H1 (cell line): ENCODE measurements around the gene UVRAG. TPM values are rescaled to one million over a fixed set of nuclear protein-coding genes. Genes with fewer than 3 reads are reported as not detected.

ENCODE experiments used
- CTCF ChIA-PET: fragments of 300-600 bp; sonication (Branson Sonifier 250); formaldehyde crosslinking; loops from one replicate; lab custom pipeline; 2021; ENCODE audit not compliant: partially characterized antibody; lab: Charles Lee
- POLR2A ChIA-PET: fragments of 300-600 bp; sonication (Branson Sonifier 250); formaldehyde crosslinking; loops from one replicate; lab custom pipeline; 2021; ENCODE audit warnings: inconsistent platforms; ENCODE audit not compliant: partially characterized antibody; lab: Charles Lee
- DNase-seq, 2 experiments: peaks; one replicate each; pipeline versions ENCODE4 v3.0.0 to v3.0.0-alpha.2; 2010 to 2022; ENCODE audit warnings: low spot score in 2 of 2, low read depth in 1 of 2, mixed read lengths in 1 of 2
- FAIRE-seq: peaks from 2 replicates; lab custom pipeline; 2011; peaks lifted over from hg19 to GRCh38; lab: Jason Lieb, UNC
- H2AFZ ChIP-seq: 2 replicates; pipeline ENCODE4 v1.8.1; 2012; ENCODE audit warnings: low read length, inconsistent platforms
- H2AK5ac ChIP-seq: 2 replicates; pipeline ENCODE4 v1.6.1; 2013; ENCODE audit warnings: low read depth, low read length
- H2BK120ac ChIP-seq: replicated peaks from 2 replicates; pipeline ENCODE3; 2013; ENCODE audit warnings: low read depth, low read length, inconsistent platforms
- H2BK12ac ChIP-seq: 2 replicates; pipeline ENCODE4 v1.6.1; 2013; ENCODE audit warnings: low read depth, low read length
- H2BK15ac ChIP-seq: 2 replicates; pipeline ENCODE4 v1.6.1; 2013; ENCODE audit warnings: low read length
- H2BK20ac ChIP-seq: 2 replicates; pipeline ENCODE4 v1.6.1; 2013; ENCODE audit warnings: low read length
- H2BK5ac ChIP-seq: 2 replicates; pipeline ENCODE4 v1.6.1; 2013; ENCODE audit warnings: low read depth, low read length
- H3K14ac ChIP-seq: 2 replicates; pipeline ENCODE4 v1.6.1; 2013; ENCODE audit warnings: inconsistent platforms; ENCODE audit not compliant: insufficient read length
- H3K18ac ChIP-seq: 2 replicates; pipeline ENCODE4 v1.6.1; 2013; ENCODE audit warnings: low read length; ENCODE audit errors: extremely low read depth
- H3K23ac ChIP-seq: 2 replicates; pipeline ENCODE4 v1.6.1; 2013; ENCODE audit warnings: inconsistent platforms; ENCODE audit not compliant: insufficient read length
- H3K23me2 ChIP-seq: 2 replicates; pipeline ENCODE4 v1.6.1; 2013; ENCODE audit warnings: low read depth, low read length
- H3K27ac ChIP-seq: 2 replicates; pipeline ENCODE4 v1.6.1; 2011; ENCODE audit warnings: low read depth, low read length, inconsistent platforms
- H3K27me3 ChIP-seq, 4 experiments: replicated peaks in 1 of 4; 1 replicate in 1 of 4; 2 replicates in 3 of 4; pipeline versions ENCODE4 v1.6.1 to v1.8.1; 2011 to 2013; ENCODE audit warnings: low read length in 3 of 4, mild to moderate bottlenecking in 3 of 4, inconsistent platforms in 2 of 4, mixed read lengths in 2 of 4, moderate library complexity in 1 of 4; ENCODE audit not compliant: control insufficient read depth in 3 of 4, insufficient read depth in 3 of 4; ENCODE audit errors: extremely low read depth in 1 of 4
- H3K36me3 ChIP-seq, 4 experiments: 2 replicates each; pipeline versions ENCODE4 v1.6.1 to v1.8.1; 2011 to 2013; ENCODE audit warnings: mild to moderate bottlenecking in 4 of 4, low read length in 3 of 4, moderate library complexity in 2 of 4, control low read depth in 1 of 4, inconsistent platforms in 1 of 4; ENCODE audit not compliant: insufficient read depth in 4 of 4, control insufficient read depth in 2 of 4
- H3K4ac ChIP-seq: replicated peaks from 2 replicates; pipeline ENCODE3; 2013; ENCODE audit warnings: low read length, low read depth, mixed read lengths, inconsistent platforms; ENCODE audit not compliant: insufficient read length
- H3K4me1 ChIP-seq, 4 experiments: replicated peaks in 1 of 4; 1 replicate in 1 of 4; 2 replicates in 3 of 4; pipeline versions ENCODE4 v1.6.1 to v1.8.1; 2011 to 2013; ENCODE audit warnings: low read length in 3 of 4, inconsistent platforms in 2 of 4, mixed read lengths in 1 of 4; ENCODE audit not compliant: insufficient read depth in 4 of 4, control insufficient read depth in 3 of 4
- H3K4me2 ChIP-seq, 2 experiments: 2 replicates each; pipeline versions ENCODE4 v1.6.1 to v1.8.1; 2011 to 2013; ENCODE audit warnings: low read depth in 2 of 2, low read length in 2 of 2, control low read depth in 1 of 2, inconsistent platforms in 1 of 2, mild to moderate bottlenecking in 1 of 2; ENCODE audit not compliant: insufficient read depth in 1 of 2
- H3K4me3 ChIP-seq, 4 experiments: fragments of 200-600, 300-600 bp in 1 of 4; sonication (generic), shearing (Covaris generic), sonication (Bioruptor Twin) in 1 of 4; 2 replicates each; pipeline versions ENCODE4 v1.5.1 to v1.8.1; 2011 to 2016; ENCODE audit warnings: low read length in 4 of 4, low read depth in 3 of 4, control low read depth in 2 of 4, inconsistent platforms in 2 of 4, mild to moderate bottlenecking in 2 of 4, mixed read lengths in 1 of 4, moderate library complexity in 1 of 4; ENCODE audit not compliant: insufficient read depth in 2 of 4; ENCODE audit errors: extremely low read depth in 1 of 4
- H3K56ac ChIP-seq: replicated peaks from 2 replicates; pipeline ENCODE3; 2013; ENCODE audit warnings: low read depth, mild to moderate bottlenecking, mixed read lengths, low read length, inconsistent platforms; ENCODE audit not compliant: insufficient read length
- H3K79me1 ChIP-seq: 2 replicates; pipeline ENCODE4 v1.6.1; 2013; ENCODE audit warnings: low read depth, low read length, control low read depth
- H3K79me2 ChIP-seq, 2 experiments: 2 replicates each; pipeline versions ENCODE4 v1.6.1 to v1.8.1; 2012 to 2013; ENCODE audit warnings: low read length in 2 of 2, mild to moderate bottlenecking in 2 of 2, inconsistent platforms in 1 of 2; ENCODE audit not compliant: insufficient read depth in 2 of 2, control insufficient read depth in 1 of 2
- H3K9ac ChIP-seq, 4 experiments: replicated peaks in 1 of 4; 1 replicate in 1 of 4; 2 replicates in 3 of 4; pipeline versions ENCODE4 v1.6.1 to v1.8.1; 2011 to 2013; ENCODE audit warnings: low read depth in 3 of 4, low read length in 3 of 4, control low read depth in 2 of 4, mild to moderate bottlenecking in 2 of 4, moderate library complexity in 2 of 4, inconsistent platforms in 1 of 4; ENCODE audit errors: extremely low read depth in 1 of 4
- H3K9me3 ChIP-seq, 2 experiments: 2 replicates each; pipeline versions ENCODE4 v1.6.1 to v1.8.1; 2012 to 2013; ENCODE audit warnings: mild to moderate bottlenecking in 2 of 2, moderate library complexity in 2 of 2, control low read depth in 1 of 2, inconsistent platforms in 1 of 2, low read depth in 1 of 2, low read length in 1 of 2, mixed read lengths in 1 of 2; ENCODE audit not compliant: insufficient read depth in 2 of 2
- H4K20me1 ChIP-seq, 2 experiments: replicated peaks in 1 of 2; 2 replicates each; pipeline versions ENCODE3 to v1.8.1; 2011 to 2013; ENCODE audit warnings: inconsistent platforms in 2 of 2, low read length in 2 of 2, mild to moderate bottlenecking in 1 of 2; ENCODE audit not compliant: insufficient read depth in 2 of 2, control insufficient read depth in 1 of 2
- H4K5ac ChIP-seq: 2 replicates; pipeline ENCODE4 v1.6.1; 2013; ENCODE audit warnings: low read length, low read depth, mixed read lengths, inconsistent platforms; ENCODE audit not compliant: insufficient read length
- H4K8ac ChIP-seq: 2 replicates; pipeline ENCODE4 v1.8.0; 2013; ENCODE audit warnings: mild to moderate bottlenecking, moderate library complexity, low read length, inconsistent platforms; ENCODE audit not compliant: insufficient read depth; ENCODE audit errors: extremely low read depth
- H4K91ac ChIP-seq: replicated peaks from 2 replicates; pipeline ENCODE3; 2013; ENCODE audit warnings: low read length, mixed read lengths, inconsistent platforms; ENCODE audit not compliant: insufficient read length
- ATF3 ChIP-seq: IDR thresholded peaks from 2 replicates; pipeline ENCODE4 v1.6.1; 2011; ENCODE audit warnings: low read depth, mild to moderate bottlenecking, low read length; ENCODE audit not compliant: insufficient read depth
- BRCA1 ChIP-seq: IDR thresholded peaks from 2 replicates; pipeline ENCODE4 v1.6.1; 2012; ENCODE audit warnings: low read depth, low read length, improper control_type of control experiment
- CREB1 ChIP-seq: IDR thresholded peaks from 2 replicates; pipeline ENCODE4 v1.6.1; 2012; ENCODE audit warnings: inconsistent platforms
- CTBP2 ChIP-seq: IDR thresholded peaks from 2 replicates; pipeline ENCODE4 v1.7.0; 2011; ENCODE audit warnings: borderline replicate concordance, mild to moderate bottlenecking, moderate library complexity, mixed read lengths, low read length; ENCODE audit not compliant: insufficient read depth, insufficient read length
- EZH2 ChIP-seq: fragments of 200-600 bp; sonication (generic); IDR thresholded peaks from 2 replicates; pipeline ENCODE4 v1.7.1; 2012; ENCODE audit warnings: low read depth, mild to moderate bottlenecking, moderate library complexity, low read length, inconsistent platforms; ENCODE audit not compliant: severe bottlenecking
- FOSL1 ChIP-seq: IDR thresholded peaks from 2 replicates; pipeline ENCODE4 v1.6.1; 2011; ENCODE audit warnings: mild to moderate bottlenecking, low read depth, low read length, moderate library complexity; ENCODE audit not compliant: insufficient read depth
- NANOG ChIP-seq: IDR thresholded peaks from 2 replicates; pipeline ENCODE4 v1.6.1; 2011; ENCODE audit warnings: low read length, low read depth, mild to moderate bottlenecking, inconsistent platforms; ENCODE audit not compliant: insufficient read depth, poor library complexity, severe bottlenecking
- RFX5 ChIP-seq: IDR thresholded peaks from 2 replicates; pipeline ENCODE4 v1.6.1; 2011; ENCODE audit warnings: low read depth, low read length, improper control_type of control experiment, borderline replicate concordance
- RXRA ChIP-seq: IDR thresholded peaks from 2 replicates; pipeline ENCODE4 v1.6.1; 2011; ENCODE audit warnings: low read depth, mild to moderate bottlenecking, low read length, moderate library complexity; ENCODE audit not compliant: insufficient read depth
- SRF ChIP-seq: IDR thresholded peaks from 2 replicates; pipeline ENCODE4 v1.6.1; 2011; ENCODE audit warnings: mild to moderate bottlenecking, low read depth, low read length, moderate library complexity
- WGBS, 2 experiments: shearing (Covaris generic) in 1 of 2; methylation state at CpG; one replicate each; pipeline versions ENCODE4 v1.1.6 to v1.1.7; 2013 to 2015; ENCODE audit warnings: low lambda C conversion rate in 2 of 2, mixed read lengths in 2 of 2, inconsistent platforms in 1 of 2, low coverage in 1 of 2, missing lambda C conversion rate in 1 of 2; ENCODE audit not compliant: insufficient replicate concordance in 2 of 2, insufficient coverage in 1 of 2, insufficient read length in 1 of 2; ENCODE audit errors: extremely low coverage in 1 of 2, missing lambda C conversion rate in 1 of 2; 5-methylcytosine and 5-hydroxymethylcytosine counted together
- polyA plus RNA-seq, 7 experiments: library from polyadenylated mRNA; depleted of rRNA in 3 of 7; stranded (reverse) in 5 of 7; unstranded in 2 of 7; fragments of >200 nt in 5 of 7; fragments of 200-250 nt in 2 of 7; gene quantifications; 1 replicate in 5 of 7; 2 replicates in 1 of 7; 4 replicates in 1 of 7; pipeline versions ENCODE4 v1.2.1 to v1.2.3, GENCODE V29; 2011 to 2013; ENCODE audit warnings: missing spikeins in 2 of 7, mixed read lengths in 2 of 7
- total RNA-seq: library from RNA; stranded (reverse); fragmentation: NEBNext Ultra II Directional; extraction: Animal tissue kit (Norgen Biotek cat#: 25700); gene quantifications from 2 replicates; pipeline ENCODE4 v1.2.1, GENCODE V29; 2021

Gene UVRAG
- total and polyA plus RNA-seq, 2 of the 8 experiments (the other 6 are each of a cell fraction or from before 2014, with no cell fraction given): 5.5 to 14.7 TPM

GRCh38 chr11:75996523-75997442 lies 181.8 kb downstream of the UVRAG start:
- Histone ChIP-seq H3K4me2 (no peak overlapping the region), H3K79me1 (no peaks in the 10 kb centered on the region), H4K5ac (no peak overlapping the region), H2BK120ac (no peak overlapping the region), H2BK20ac (no peak overlapping the region), H3K4me1 (no peaks in the 10 kb centered on the region), H3K14ac (no peak overlapping the region), H3K23me2 (no peaks in the 10 kb centered on the region), H4K91ac (no peak overlapping the region), H3K79me2 (no peaks in the 10 kb centered on the region), H3K27me3 (no peaks in the 10 kb centered on the region), H2BK15ac (no peak overlapping the region), H4K8ac (no peak overlapping the region), H2AK5ac (no peak overlapping the region), H3K27ac (no peak overlapping the region), H4K20me1 (peaks cover 0 to 3% of the 10 kb centered on the region in 2 experiments), H3K23ac (no peak overlapping the region), H3K9me3 (no peaks in the 10 kb centered on the region), H2BK5ac (no peak overlapping the region), H3K36me3 (no peaks in the 10 kb centered on the region; a peak in 1 of 8 replicates), H3K9ac (no peak overlapping the region), H3K56ac (no peak overlapping the region), H3K4me3 (no peak overlapping the region), H3K18ac (no peak overlapping the region), H2BK12ac (no peak overlapping the region), H3K4ac (no peak overlapping the region), H2AFZ (no peak overlapping the region)
- DNase-seq (no peak), FAIRE-seq (no peak)
- CTCF ChIA-PET: interaction anchor here (2.1 kb wide), 1 partner anchor 155 kb away, joined by 7 read pairs; no protein-coding TSS in a partner anchor
- WGBS, 2 experiments: 81% methylated on average over 1 of the region's 1 CpG; no CpG with 5 or more reads in 1 of the 2 experiments
- POLR2A ChIA-PET: interaction anchor here (0.6 to 1.4 kb wide), 4 partner anchors 8 to 17 kb away, joined by 3 to 4 read pairs (median 3); no protein-coding TSS in a partner anchor
- TF ChIP-seq RFX5 (no peak), NANOG (no peak), FOSL1 (no peak), SRF (no peak), CTBP2 (no peak), CREB1 (no peak), RXRA (no peak), EZH2 (no peak), BRCA1 (no peak), ATF3 (no peak)
